ENCODE results near the gene CHCHD3.

Gene CHCHD3

GRCh38 chr7:133001727-133002126 is 80.2 kb downstream of the CHCHD3 start:
- no peaks in the 10 kb centered on the region; the same call in 1 of the 2 replicates for H3K36me3 ChIP-seq
- no peaks in the 10 kb centered on the region for H3K9me3 ChIP-seq (ENCODE audit: severe bottlenecking)
- no peak overlapping the region for H3K27ac ChIP-seq
- no peak for TF ChIP-seq CTCF (IDR thresholded peaks at IDR 0.05; ENCODE audit: low read depth, low read length)
- no peak overlapping the region for H3K4me3 ChIP-seq (ENCODE audit: low read depth, low read length)
- DNase-seq = no peak
- H3K27me3 ChIP-seq (ENCODE audit: insufficient read depth, low read depth, severe bottlenecking) = no peaks in the 10 kb centered on the region

DNA sequence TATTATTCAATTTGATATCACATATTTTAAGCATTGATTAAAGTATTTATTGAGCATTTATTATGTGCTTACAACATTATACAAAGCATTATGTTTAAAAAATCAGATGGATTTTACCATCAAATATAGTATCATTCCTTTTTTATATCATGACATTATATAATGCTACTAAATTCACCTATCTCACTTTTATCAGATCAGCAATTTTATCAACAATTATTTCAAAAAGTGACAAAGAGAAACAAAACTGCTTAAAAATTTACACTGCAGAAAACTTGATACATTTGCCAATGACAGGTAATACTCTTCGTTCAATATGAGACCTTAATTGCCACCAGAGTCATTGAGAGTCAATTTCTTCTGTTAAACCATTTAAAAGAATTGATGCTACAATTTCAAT is 82.0 kb downstream of the CHCHD3 start:
- Histone ChIP-seq H3K9me3 (ENCODE audit: severe bottlenecking) (no peaks in the 10 kb centered on the region), H3K4me3 (ENCODE audit: low read depth, low read length) (no peak overlapping the region), H3K27me3 (ENCODE audit: insufficient read depth, low read depth, severe bottlenecking) (no peaks in the 10 kb centered on the region), H3K36me3 (no peaks in the 10 kb centered on the region; the same call in 1 of the 2 replicates), H3K27ac (no peak overlapping the region)
- TF ChIP-seq CTCF (IDR thresholded peaks at IDR 0.05; ENCODE audit: low read depth, low read length) = no peak
- no peak for DNase-seq

- no peak for TF ChIP-seq CTCF (IDR thresholded peaks at IDR 0.05; ENCODE audit: low read depth, low read length)
- DNase-seq = no peak
- Histone ChIP-seq H3K9me3 (ENCODE audit: severe bottlenecking) (no peaks in the 10 kb centered on the region), H3K36me3 (no peaks in the 10 kb centered on the region), H3K4me3 (ENCODE audit: low read depth, low read length) (no peak overlapping the region), H3K27me3 (ENCODE audit: insufficient read depth, low read depth, severe bottlenecking) (no peaks in the 10 kb centered on the region), H3K27ac (no peak overlapping the region)
Observed at GRCh38 chr7:132998763-132999162, 83.1 kb downstream of the CHCHD3 start.

DNA sequence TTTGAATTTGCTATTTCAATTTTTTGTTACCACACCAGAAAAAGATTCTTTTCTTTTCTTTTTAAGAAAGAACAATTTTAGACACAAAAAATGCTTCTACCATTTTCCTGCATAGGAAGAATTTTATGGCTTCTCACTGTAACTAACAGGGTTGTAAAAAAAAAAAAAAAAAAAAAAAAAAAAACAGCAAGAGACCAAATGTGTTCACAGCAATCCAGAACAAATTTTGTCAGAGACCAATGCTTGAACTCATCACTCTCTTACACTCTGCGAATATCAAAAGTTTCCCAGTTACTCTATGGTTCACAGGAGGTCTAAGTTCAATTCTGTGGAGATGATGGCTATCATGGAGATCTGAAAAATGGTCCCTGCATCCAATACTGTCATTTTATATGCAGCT is 84.4 kb downstream of the CHCHD3 start:
- Histone ChIP-seq H3K27ac (no peak overlapping the region), H3K27me3 (ENCODE audit: insufficient read depth, low read depth, severe bottlenecking) (no peaks in the 10 kb centered on the region), H3K36me3 (no peaks in the 10 kb centered on the region), H3K4me3 (ENCODE audit: low read depth, low read length) (no peak overlapping the region), H3K9me3 (ENCODE audit: severe bottlenecking) (no peaks in the 10 kb centered on the region)
- TF ChIP-seq CTCF (IDR thresholded peaks at IDR 0.05; ENCODE audit: low read depth, low read length) = no peak
- no peak for DNase-seq

- no peak for TF ChIP-seq CTCF (IDR thresholded peaks at IDR 0.05; ENCODE audit: low read depth, low read length)
- Histone ChIP-seq H3K27me3 (ENCODE audit: insufficient read depth, low read depth, severe bottlenecking) (no peaks in the 10 kb centered on the region), H3K27ac (no peak overlapping the region), H3K9me3 (ENCODE audit: severe bottlenecking) (no peaks in the 10 kb centered on the region), H3K4me3 (ENCODE audit: low read depth, low read length) (no peak overlapping the region), H3K36me3 (no peaks in the 10 kb centered on the region)
- DNase-seq = no peak
Observed at GRCh38 chr7:132996581-132997242, 85.2 kb downstream of the CHCHD3 start.
